HL-60 (cell line): Measurements from ENCODE around the gene FREM1.

Source experiments
- CTCF ChIP-seq: IDR thresholded peaks from one replicate; pipeline ENCODE4 v1.5.1; 2011; ENCODE audit warnings: low read length, control low read depth, inconsistent platforms; ENCODE audit not compliant: insufficient read depth
- GABPA ChIP-seq: IDR thresholded peaks from 2 replicates; pipeline ENCODE4 v1.6.1; 2012; ENCODE audit warnings: low read depth
- POLR2AphosphoS5 ChIP-seq: IDR thresholded peaks from 2 replicates; pipeline ENCODE4 v1.6.1; 2012; ENCODE audit warnings: low read depth
- REST ChIP-seq: IDR thresholded peaks from 2 replicates; pipeline ENCODE4 v1.6.1; 2012; ENCODE audit warnings: low read depth; ENCODE audit not compliant: insufficient replicate concordance
- SPI1 ChIP-seq: IDR thresholded peaks from 2 replicates; pipeline ENCODE4 v1.6.1; 2012; ENCODE audit warnings: low read depth, mild to moderate bottlenecking, borderline replicate concordance

- TF ChIP-seq CTCF (no peak), REST (no peak), POLR2AphosphoS5 (no peak), GABPA (no peak), SPI1 (no peak)
These were observed 18.9 kb downstream of the FREM1 start for GRCh38 chr9:14891332-14891731.
